Fibroblast of mammary gland (primary cell): ENCODE measurements around the gene ELK4.

Experiments
- DNase-seq: peaks from one replicate; pipeline ENCODE4 v3.0.0-alpha.2; 2010; ENCODE audit warnings: low read depth
- H3K4me3 ChIP-seq: 2 replicates; pipeline ENCODE4 v1.5.1; 2011; ENCODE audit warnings: low read depth, mild to moderate bottlenecking, low read length, moderate library complexity; ENCODE audit not compliant: control insufficient read depth
- TF ChIP-seq, protein P1 (sequence below): conservative IDR thresholded peaks from 2 replicates; pipeline ENCODE4 v1.5.1; 2011; ENCODE audit warnings: low read depth, low read length, inconsistent platforms; ENCODE audit not compliant: control insufficient read depth, insufficient read depth

Gene ELK4

GRCh38 chr1:205610901-205611466, 20.8 kb downstream of the ELK4 start:
- no peak overlapping the region for H3K4me3 ChIP-seq
- TF ChIP-seq, protein P1, sequence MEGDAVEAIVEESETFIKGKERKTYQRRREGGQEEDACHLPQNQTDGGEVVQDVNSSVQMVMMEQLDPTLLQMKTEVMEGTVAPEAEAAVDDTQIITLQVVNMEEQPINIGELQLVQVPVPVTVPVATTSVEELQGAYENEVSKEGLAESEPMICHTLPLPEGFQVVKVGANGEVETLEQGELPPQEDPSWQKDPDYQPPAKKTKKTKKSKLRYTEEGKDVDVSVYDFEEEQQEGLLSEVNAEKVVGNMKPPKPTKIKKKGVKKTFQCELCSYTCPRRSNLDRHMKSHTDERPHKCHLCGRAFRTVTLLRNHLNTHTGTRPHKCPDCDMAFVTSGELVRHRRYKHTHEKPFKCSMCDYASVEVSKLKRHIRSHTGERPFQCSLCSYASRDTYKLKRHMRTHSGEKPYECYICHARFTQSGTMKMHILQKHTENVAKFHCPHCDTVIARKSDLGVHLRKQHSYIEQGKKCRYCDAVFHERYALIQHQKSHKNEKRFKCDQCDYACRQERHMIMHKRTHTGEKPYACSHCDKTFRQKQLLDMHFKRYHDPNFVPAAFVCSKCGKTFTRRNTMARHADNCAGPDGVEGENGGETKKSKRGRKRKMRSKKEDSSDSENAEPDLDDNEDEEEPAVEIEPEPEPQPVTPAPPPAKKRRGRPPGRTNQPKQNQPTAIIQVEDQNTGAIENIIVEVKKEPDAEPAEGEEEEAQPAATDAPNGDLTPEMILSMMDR = no peak
- DNase-seq = no peak

DNA sequence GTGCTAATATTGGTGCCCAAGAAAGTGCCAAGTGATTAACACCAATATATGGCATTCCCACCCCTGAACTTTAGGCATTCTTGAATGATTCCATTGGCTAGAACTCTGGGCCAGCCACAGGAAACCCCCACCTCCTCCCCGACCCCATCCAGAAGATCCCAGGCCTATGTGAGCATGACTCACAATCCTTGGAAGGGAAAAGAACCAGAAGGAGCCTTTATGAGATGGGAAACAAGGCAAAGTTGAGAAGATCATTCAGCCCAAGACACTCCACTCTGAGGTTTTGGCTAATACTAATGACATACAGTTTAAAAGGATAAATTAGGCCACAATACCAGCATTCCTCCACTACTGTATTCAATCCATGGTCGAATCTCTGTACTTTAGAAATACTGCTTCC, 21.8 kb downstream of the ELK4 start:
- peak; percentile 78 for DNase-seq
- TF ChIP-seq, protein P1 = no peak
- no peak overlapping the region for H3K4me3 ChIP-seq

GRCh38 chr1:205604825-205605505, 26.8 kb downstream of the ELK4 start:
- peak; percentile 21 for DNase-seq
- TF ChIP-seq, protein P1 = no peak
- no peak overlapping the region for H3K4me3 ChIP-seq

- TF ChIP-seq, protein P1 = no peak
These were observed 27.8 kb downstream of the ELK4 start for GRCh38 chr1:205604059-205604458.

GRCh38 chr1:205601205-205601604, 30.6 kb downstream of the ELK4 start:
- no peak overlapping the region for H3K4me3 ChIP-seq
- no peak for DNase-seq
- TF ChIP-seq, protein P1 = no peak

More at GRCh38 chr1:205604059-205604458, 27.8 kb downstream of the ELK4 start:
- no peak overlapping the region for H3K4me3 ChIP-seq
- no peak for DNase-seq

- DNase-seq = peak; percentile 76
- H3K4me3 ChIP-seq = no peak overlapping the region
- TF ChIP-seq, protein P1 = peak; percentile 39
These were observed 31.7 kb downstream of the ELK4 start for GRCh38 chr1:205600085-205600484.
